Neuronal stem cell (in vitro differentiated cells): ENCODE results near the gene ZNF787.

Experiments used
- DNase-seq: peaks from one replicate; pipeline ENCODE4 v3.0.0-alpha.2; 2013; ENCODE audit warnings: low spot score
- H2AFZ ChIP-seq: one replicate; pipeline ENCODE4 v1.6.1; 2013; ENCODE audit warnings: mild to moderate bottlenecking, low read length, inconsistent platforms
- H2AK5ac ChIP-seq: 2 replicates; pipeline ENCODE4 v1.6.1; 2013; ENCODE audit warnings: low read depth, mild to moderate bottlenecking, inconsistent platforms, low read length, moderate library complexity, mixed read lengths
- H2BK120ac ChIP-seq: 2 replicates; pipeline ENCODE4 v1.6.1; 2013; ENCODE audit warnings: low read depth, mild to moderate bottlenecking, inconsistent platforms, low read length, moderate library complexity, mixed read lengths
- H2BK12ac ChIP-seq: one replicate; pipeline ENCODE4 v1.6.1; 2013; ENCODE audit warnings: low read length, inconsistent platforms
- H2BK15ac ChIP-seq: 2 replicates; pipeline ENCODE4 v1.6.1; 2013; ENCODE audit warnings: mild to moderate bottlenecking, low read length, inconsistent platforms, mixed read lengths
- H2BK5ac ChIP-seq: one replicate; pipeline ENCODE4 v1.6.1; 2013; ENCODE audit warnings: inconsistent platforms, mild to moderate bottlenecking, low read length, moderate library complexity
- H3K14ac ChIP-seq: one replicate; pipeline ENCODE4 v1.6.1; 2013; ENCODE audit warnings: low read length, inconsistent platforms
- H3K18ac ChIP-seq: 2 replicates; pipeline ENCODE4 v1.6.1; 2013; ENCODE audit warnings: low read length, inconsistent platforms
- H3K23ac ChIP-seq: 2 replicates; pipeline ENCODE4 v1.6.1; 2013; ENCODE audit warnings: low read depth, mild to moderate bottlenecking, mixed read lengths, low read length, inconsistent platforms; ENCODE audit not compliant: poor library complexity
- H3K27ac ChIP-seq: replicated peaks from 3 replicates; pipeline ENCODE4 v1.5.1; 2013; ENCODE audit warnings: low read length, inconsistent platforms
- H3K27me3 ChIP-seq, 3 experiments: 2 replicates each; pipeline ENCODE4 v1.6.1; 2013; ENCODE audit warnings: low read length in 3 of 3, mild to moderate bottlenecking in 2 of 3, inconsistent platforms in 1 of 3, low read depth in 1 of 3, mixed read lengths in 1 of 3, moderate library complexity in 1 of 3; ENCODE audit not compliant: control insufficient read depth in 3 of 3, insufficient read depth in 3 of 3
- H3K36me3 ChIP-seq, 2 donors: replicated peaks in 1 of 2; 2 replicates each; pipeline ENCODE4 v1.6.1; 2013; ENCODE audit warnings: low read length in 2 of 2; ENCODE audit not compliant: control insufficient read depth in 2 of 2, insufficient read depth in 2 of 2
- H3K4ac ChIP-seq: 2 replicates; pipeline ENCODE4 v1.6.1; 2013; ENCODE audit warnings: inconsistent platforms, mild to moderate bottlenecking, low read length, moderate library complexity
- H3K4me1 ChIP-seq, 2 donors: 1 replicate in 1 of 2; 2 replicates in 1 of 2; pipeline ENCODE4 v1.6.1; 2013; ENCODE audit warnings: low read length in 2 of 2, low read depth in 1 of 2; ENCODE audit not compliant: control insufficient read depth in 2 of 2, insufficient read depth in 1 of 2
- H3K4me2 ChIP-seq: one replicate; pipeline ENCODE4 v1.6.1; 2013; ENCODE audit warnings: mild to moderate bottlenecking, low read length, inconsistent platforms; ENCODE audit not compliant: insufficient read depth, poor library complexity, severe bottlenecking
- H3K4me3 ChIP-seq, 2 donors: 2 replicates each; pipeline ENCODE4 v1.5.1; 2013; ENCODE audit warnings: low read length in 2 of 2, mild to moderate bottlenecking in 2 of 2, inconsistent platforms in 1 of 2, moderate library complexity in 1 of 2
- H3K79me1 ChIP-seq: one replicate; pipeline ENCODE4 v1.6.1; 2013; ENCODE audit warnings: low read depth, mild to moderate bottlenecking, inconsistent platforms, low read length, moderate library complexity
- H3K9ac ChIP-seq: one replicate; pipeline ENCODE4 v1.6.1; 2013; ENCODE audit warnings: mild to moderate bottlenecking, low read depth, low read length, inconsistent platforms; ENCODE audit not compliant: poor library complexity
- H3K9me3 ChIP-seq, 2 donors: replicated peaks in 1 of 2; 2 replicates each; pipeline versions ENCODE3 to v1.6.1; 2013; ENCODE audit warnings: low read length in 2 of 2, mild to moderate bottlenecking in 2 of 2, inconsistent platforms in 1 of 2, low read depth in 1 of 2, mixed read lengths in 1 of 2, moderate library complexity in 1 of 2; ENCODE audit not compliant: control insufficient read depth in 2 of 2, insufficient read depth in 1 of 2
- H4K8ac ChIP-seq: one replicate; pipeline ENCODE4 v1.6.1; 2013; ENCODE audit warnings: low read depth, mild to moderate bottlenecking, inconsistent platforms, low read length, moderate library complexity
- H4K91ac ChIP-seq: one replicate; pipeline ENCODE4 v1.6.1; 2013; ENCODE audit warnings: low read length, low read depth, mild to moderate bottlenecking, inconsistent platforms; ENCODE audit not compliant: poor library complexity
- WGBS, 2 donors: extraction: QIAGEN DNeasy Blood & Tissue Kit; methylation state at CpG; one replicate each; pipeline ENCODE4 v1.1.7; 2013; ENCODE audit warnings: missing lambda C conversion rate in 2 of 2, mixed read lengths in 1 of 2; ENCODE audit not compliant: insufficient read length in 2 of 2, insufficient replicate concordance in 1 of 2; ENCODE audit errors: extremely low coverage in 2 of 2; 5-methylcytosine and 5-hydroxymethylcytosine counted together

Gene ZNF787

DNA sequence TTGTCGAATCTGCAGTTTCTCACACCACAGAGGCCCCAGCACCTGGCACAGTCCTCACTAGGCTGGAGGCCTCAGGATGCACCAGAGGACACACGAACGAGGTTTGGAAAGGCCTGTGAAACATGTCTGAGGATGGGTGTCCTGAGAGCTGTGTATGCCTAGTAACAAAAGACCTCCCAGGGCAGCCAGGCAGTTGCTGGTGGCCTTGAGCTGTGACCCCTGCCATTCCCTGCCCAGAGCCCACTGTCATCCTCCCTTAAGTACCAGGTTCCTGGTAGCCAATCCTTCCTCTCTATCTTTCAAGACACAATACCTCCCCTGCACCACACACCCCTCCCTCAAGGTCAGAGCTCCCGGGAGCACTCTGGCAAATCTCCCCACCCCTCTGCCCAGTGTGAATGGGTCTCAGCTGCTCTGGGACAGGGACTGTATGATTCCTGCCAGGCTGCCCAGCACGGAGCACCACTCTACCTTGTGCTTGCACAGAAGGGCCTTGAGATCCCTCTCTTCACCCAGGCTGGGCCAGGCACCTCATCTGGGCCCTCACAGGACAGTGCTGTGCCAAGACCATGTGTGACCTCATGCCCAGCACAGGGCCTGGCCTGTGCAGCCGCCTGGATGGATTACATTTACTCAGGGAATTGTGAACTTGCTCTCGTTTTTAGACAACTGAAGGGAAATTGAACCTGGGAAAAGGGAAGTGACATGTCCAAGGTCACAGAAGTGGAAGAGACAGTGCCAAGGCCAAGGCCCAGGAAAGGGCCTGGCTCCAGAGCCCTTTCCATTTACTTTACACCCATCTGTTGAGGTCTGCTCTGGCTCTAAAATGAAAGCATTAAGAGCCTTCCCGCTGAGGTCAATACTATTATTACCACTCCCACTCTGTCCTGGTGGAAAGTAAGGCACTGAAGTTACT lies 2.2 kb downstream of the ZNF787 start:
- no peak for DNase-seq
- no CpG with 5 or more reads among the region's 8 CpGs for WGBS, 2 donors
- no peak overlapping the region for H3K27ac ChIP-seq

DNA sequence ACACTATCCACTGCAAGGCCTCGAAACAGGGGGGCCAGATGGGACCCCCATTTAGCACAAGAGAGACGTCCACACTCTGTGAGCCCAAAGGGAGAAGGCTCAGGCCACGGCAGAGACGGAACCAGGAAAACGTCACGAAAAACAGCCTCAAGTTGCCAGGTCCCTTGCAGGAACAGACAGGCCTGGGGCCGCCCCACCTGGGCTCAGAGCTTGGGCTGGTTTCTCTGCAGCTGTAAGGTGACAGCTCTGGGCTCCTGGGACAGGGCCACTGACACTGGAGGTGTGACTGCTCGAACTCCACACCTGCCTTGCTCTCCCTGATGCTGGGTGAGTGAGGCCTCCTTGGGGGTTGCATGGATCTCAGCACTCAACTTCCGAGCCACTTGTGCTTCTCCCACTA lies 3.2 kb downstream of the ZNF787 start:
- Histone ChIP-seq H3K4ac (no peak overlapping the region), H3K4me1 (peaks cover 5 to 22% of the 10 kb centered on the region in 2 donors), H3K27ac (no peak overlapping the region), H4K8ac (peak overlapping the region; percentile 17), H2AFZ (no peak overlapping the region), H2BK15ac (no peak overlapping the region), H3K79me1 (peaks cover 47% of the 10 kb centered on the region), H2BK12ac (peak overlapping the region; percentile 84), H3K36me3 (peaks cover 13 to 40% of the 10 kb centered on the region in 2 donors), H3K9me3 (no peaks in the 10 kb centered on the region), H2BK5ac (peak overlapping the region; percentile 53), H3K4me2 (no peak overlapping the region), H2AK5ac (no peak overlapping the region), H3K18ac (no peak overlapping the region), H3K9ac (no peak overlapping the region), H3K27me3 (no peaks in the 10 kb centered on the region), H4K91ac (no peak overlapping the region), H3K23ac (no peak overlapping the region), H3K14ac (no peak overlapping the region), H2BK120ac (no peak overlapping the region), H3K4me3 (no peak overlapping the region)
- WGBS, 2 donors, result no CpG with 5 or more reads among the region's 9 CpGs
- DNase-seq, result no peak

More for the DNA sequence above, 2.2 kb downstream of the ZNF787 start:
- no peak overlapping the region for H3K18ac ChIP-seq
- H3K14ac ChIP-seq, result no peak overlapping the region
- H3K27me3 ChIP-seq, result no peaks in the 10 kb centered on the region
- no peak overlapping the region for H2BK15ac ChIP-seq
- no peak overlapping the region for H4K91ac ChIP-seq
- peak overlapping the region; percentile 16 for H2BK5ac ChIP-seq
- H2AK5ac ChIP-seq, result no peak overlapping the region
- no peak overlapping the region for H4K8ac ChIP-seq
- no peak overlapping the region for H3K4ac ChIP-seq
- H3K4me2 ChIP-seq, result no peak overlapping the region
- H2AFZ ChIP-seq, result no peak overlapping the region
- peak overlapping the region; percentile 47 for H3K9ac ChIP-seq
- H3K23ac ChIP-seq, result peak overlapping the region; percentile 77
- H3K79me1 ChIP-seq, result peaks cover 46% of the 10 kb centered on the region
- H3K9me3 ChIP-seq, result no peaks in the 10 kb centered on the region
- peak overlapping the region; percentile 41 for H2BK12ac ChIP-seq
- H3K4me3 ChIP-seq, result peak overlapping the region in 1 of 2 donors; percentile 58
- peaks cover 13 to 36% of the 10 kb centered on the region in 2 donors for H3K36me3 ChIP-seq
- peaks cover 5 to 13% of the 10 kb centered on the region in 2 donors for H3K4me1 ChIP-seq
- H2BK120ac ChIP-seq, result no peak overlapping the region

DNA sequence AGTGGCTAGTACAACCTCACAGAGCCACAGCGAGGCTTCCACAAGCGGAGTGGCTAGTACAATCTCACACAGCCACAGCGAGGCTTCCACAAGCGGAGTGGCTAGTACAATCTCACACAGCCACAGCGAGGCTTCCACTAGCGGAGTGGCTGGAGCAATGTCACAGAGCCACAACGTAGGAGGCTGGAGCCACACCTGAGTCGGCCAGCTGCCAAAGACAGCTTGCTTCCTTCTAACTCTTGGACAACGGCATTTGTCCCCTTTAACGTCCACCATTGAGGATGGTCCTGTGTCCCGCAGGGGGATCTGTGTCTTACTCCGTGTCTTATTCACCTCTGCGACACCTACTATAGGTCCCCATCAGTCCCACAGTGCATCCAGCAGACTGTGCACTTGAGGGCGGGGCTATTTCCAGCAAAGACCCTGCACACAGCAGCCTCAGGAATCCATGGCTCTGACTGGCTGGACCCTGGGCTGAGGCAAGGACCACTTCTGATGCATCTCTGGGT lies 3.7 kb downstream of the ZNF787 start:
- no peak overlapping the region for H3K23ac ChIP-seq
- H3K4ac ChIP-seq, result no peak overlapping the region
- H2BK15ac ChIP-seq, result no peak overlapping the region
- H3K27ac ChIP-seq, result no peak overlapping the region
- WGBS, 2 donors, result no CpG with 5 or more reads among the region's 14 CpGs
- H3K27me3 ChIP-seq, result no peaks in the 10 kb centered on the region
- H3K18ac ChIP-seq, result no peak overlapping the region
- no peak overlapping the region for H2AFZ ChIP-seq
- no peaks in the 10 kb centered on the region for H3K9me3 ChIP-seq
- peak overlapping the region; percentile 84 for H2BK12ac ChIP-seq
- H3K36me3 ChIP-seq, result peaks cover 13 to 40% of the 10 kb centered on the region in 2 donors
- no peak overlapping the region for H3K4me3 ChIP-seq
- DNase-seq, result no peak
- no peak overlapping the region for H4K91ac ChIP-seq
- H2BK120ac ChIP-seq, result no peak overlapping the region
- no peak overlapping the region for H4K8ac ChIP-seq
- peak overlapping the region; percentile 53 for H2BK5ac ChIP-seq
- no peak overlapping the region for H3K4me2 ChIP-seq
- peaks cover 49% of the 10 kb centered on the region for H3K79me1 ChIP-seq
- H3K4me1 ChIP-seq, result peaks cover 7 to 25% of the 10 kb centered on the region in 2 donors
- H3K14ac ChIP-seq, result no peak overlapping the region
- no peak overlapping the region for H3K9ac ChIP-seq
- H2AK5ac ChIP-seq, result no peak overlapping the region

DNA sequence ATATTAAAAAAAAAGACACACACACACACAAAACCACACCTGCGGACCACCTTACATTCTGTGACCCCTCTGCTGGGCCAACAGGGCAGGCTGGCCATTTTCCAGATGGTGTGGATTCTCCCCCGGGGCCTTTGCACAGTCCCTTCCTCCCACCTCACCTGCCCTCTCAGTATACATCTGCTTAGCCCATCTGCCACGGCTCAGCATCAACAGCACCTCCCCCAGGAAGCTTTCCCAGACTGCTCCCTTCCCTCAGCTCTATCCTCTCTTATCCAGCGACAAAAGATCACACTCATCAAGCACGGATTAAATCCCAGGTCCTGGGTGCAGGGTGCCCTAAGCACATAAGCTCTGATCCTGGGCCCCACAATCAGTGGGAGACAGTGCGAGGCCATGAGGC lies 4.5 kb downstream of the ZNF787 start:
- peak overlapping the region; percentile 53 for H3K4ac ChIP-seq
- H3K18ac ChIP-seq, result peak overlapping the region; percentile 28
- no peak overlapping the region for H3K4me2 ChIP-seq
- H2AK5ac ChIP-seq, result no peak overlapping the region
- H2BK120ac ChIP-seq, result no peak overlapping the region
- H3K4me3 ChIP-seq, result no peak overlapping the region
- DNase-seq, result no peak
- WGBS, 2 donors, result no CpG with 5 or more reads among the region's 6 CpGs
- no peak overlapping the region for H2BK15ac ChIP-seq
- H3K79me1 ChIP-seq, result peaks cover 51% of the 10 kb centered on the region
- H3K27me3 ChIP-seq, result no peaks in the 10 kb centered on the region
- no peak overlapping the region for H3K23ac ChIP-seq
- H3K27ac ChIP-seq, result no peak overlapping the region
- H4K8ac ChIP-seq, result peak overlapping the region; percentile 23
- H3K9ac ChIP-seq, result no peak overlapping the region
- peaks cover 12 to 26% of the 10 kb centered on the region in 2 donors for H3K4me1 ChIP-seq
- no peak overlapping the region for H3K14ac ChIP-seq
- peaks cover 13 to 40% of the 10 kb centered on the region in 2 donors for H3K36me3 ChIP-seq
- H2BK5ac ChIP-seq, result peak overlapping the region; percentile 53
- H3K9me3 ChIP-seq, result no peaks in the 10 kb centered on the region
- no peak overlapping the region for H4K91ac ChIP-seq
- H2BK12ac ChIP-seq, result peak overlapping the region; percentile 58
- H2AFZ ChIP-seq, result no peak overlapping the region
